T47D (cell line): Measurements from ENCODE around the gene A3GALT2.
A peak's percentile ranks its signal among the peaks of the same experiment; 100 is the strongest.

Experiments used
- DNase-seq, 2 experiments: peaks; one replicate each; pipeline versions ENCODE4 v3.0.0 to v3.0.0-alpha.2; 2011 to 2012; ENCODE audit warnings: low read depth in 1 of 2, low spot score in 1 of 2
- JUND ChIP-seq: IDR thresholded peaks from 2 replicates; pipeline ENCODE4 v1.6.1; 2012; ENCODE audit warnings: low read depth
- in situ Hi-C: cut with HindIII; loops from 2 replicates; pipeline ENCODE4 v1.10.0; 2016; ENCODE audit warnings: low sequenced_read_pairs, low pct_unique_long_range_greater_than_20kb

The A3GALT2 gene

DNA sequence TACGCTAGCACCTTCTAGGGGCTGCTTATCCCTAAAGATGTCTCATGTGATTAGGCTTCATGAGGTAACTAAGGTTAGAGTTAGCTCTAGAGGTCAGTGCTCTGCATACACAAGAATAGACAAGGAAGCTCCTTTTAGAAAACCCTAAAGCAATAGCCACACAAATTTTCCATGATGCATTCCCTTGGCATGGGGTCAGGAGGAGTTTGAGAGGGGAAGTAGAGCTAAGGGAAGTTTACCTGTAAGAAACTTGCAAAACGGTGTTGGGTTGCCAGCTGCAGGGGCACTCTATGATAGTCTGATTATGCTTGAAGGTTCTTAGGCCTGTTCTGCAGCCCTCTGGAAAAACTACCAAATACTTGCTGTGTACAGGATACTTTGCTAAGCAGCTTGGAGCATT, 39.0 kb upstream of the A3GALT2 start:
- in situ Hi-C loops = no loop called here
- peak in 1 of 2 experiments; percentile 23 for DNase-seq
- no peak for TF ChIP-seq JUND

DNA sequence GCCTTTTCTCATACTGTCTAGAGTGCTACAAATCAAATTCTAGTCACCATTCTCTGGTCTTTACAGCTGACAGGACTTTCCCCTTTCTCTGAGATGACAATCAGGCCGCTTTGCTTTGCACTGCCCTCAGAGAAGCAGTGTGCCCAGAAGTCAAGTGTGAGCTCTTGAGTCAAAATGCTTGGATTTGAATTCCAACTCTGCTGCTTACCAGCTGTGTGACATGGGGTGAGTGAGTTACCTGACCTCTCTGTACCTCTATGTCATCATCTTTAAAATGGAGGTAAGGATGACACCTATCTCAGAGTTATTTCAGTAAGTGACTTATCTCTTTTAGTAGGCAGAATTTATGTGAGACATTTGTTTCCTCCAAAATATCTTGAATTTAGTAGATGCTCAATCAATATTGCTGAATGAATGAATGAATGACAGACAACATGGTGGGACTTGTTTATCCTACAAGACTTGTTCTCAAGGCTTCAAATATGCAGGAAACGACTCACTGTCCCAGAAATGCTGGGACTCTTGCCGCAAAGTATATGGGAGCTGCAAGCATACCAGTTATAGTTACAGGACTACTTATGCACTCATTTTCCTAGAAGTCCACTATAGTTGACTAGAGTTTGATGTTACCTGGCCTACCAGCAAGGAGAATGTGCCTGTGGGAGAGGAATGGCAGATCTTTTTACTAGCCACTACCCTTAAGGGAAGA, 38.1 kb upstream of the A3GALT2 start:
- in situ Hi-C loops = no loop called here
- no peak for TF ChIP-seq JUND
- no peak for DNase-seq

DNA sequence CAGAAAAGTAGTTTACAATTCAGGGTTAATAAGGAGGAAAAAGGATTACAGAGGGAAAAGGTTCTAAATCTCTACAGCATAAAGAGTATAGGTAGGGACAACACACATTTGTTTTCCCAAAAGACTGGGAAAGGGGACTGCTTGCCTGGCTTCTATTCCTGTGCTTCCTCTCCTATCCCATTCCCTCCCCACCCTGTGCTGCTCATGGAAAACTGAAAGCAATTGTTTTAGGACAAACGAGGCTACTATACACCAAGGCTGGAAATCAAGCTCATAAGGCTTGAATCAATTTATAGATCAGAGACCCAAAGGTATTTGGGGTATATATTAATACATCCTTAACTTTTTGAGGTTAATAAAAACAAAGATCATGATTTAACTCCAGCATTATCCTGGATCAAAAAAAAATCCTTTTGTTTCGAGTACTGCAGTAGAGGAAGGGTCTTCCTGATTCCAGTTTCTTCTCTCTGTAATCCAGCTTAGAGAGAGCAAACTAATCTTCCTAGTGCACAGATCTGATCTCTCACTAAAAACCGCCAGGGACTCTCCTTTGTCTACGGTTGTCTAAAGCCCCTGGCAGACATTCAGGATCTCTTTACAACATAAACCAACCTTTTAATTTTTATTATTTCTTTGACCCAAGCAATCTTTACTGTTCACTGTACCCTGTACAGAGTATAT, 37.4 kb upstream of the A3GALT2 start:
- no peak for DNase-seq
- no peak for TF ChIP-seq JUND
- in situ Hi-C loops = no loop called here

DNA sequence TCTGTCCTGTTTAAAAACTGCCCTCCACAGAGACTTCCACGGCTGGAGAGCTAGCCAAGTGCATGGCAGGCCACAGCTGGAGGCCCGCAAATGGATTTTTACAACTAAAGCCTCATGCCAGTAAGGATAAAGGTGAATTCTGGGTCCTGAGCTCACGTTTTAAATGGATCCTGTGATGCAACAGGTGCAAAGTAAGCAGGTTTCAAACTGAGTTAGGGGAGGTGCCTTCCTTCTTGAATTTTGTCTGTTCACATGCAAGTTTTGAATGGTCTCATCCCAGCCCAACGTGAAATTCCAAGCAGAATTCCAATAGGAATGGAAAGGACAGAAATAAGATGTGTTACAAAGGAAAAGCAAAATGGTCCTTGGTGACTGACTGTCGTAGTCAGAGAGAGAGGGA, 36.2 kb upstream of the A3GALT2 start:
- no peak for DNase-seq
- TF ChIP-seq JUND = no peak
- in situ Hi-C loops = no loop called here

DNA sequence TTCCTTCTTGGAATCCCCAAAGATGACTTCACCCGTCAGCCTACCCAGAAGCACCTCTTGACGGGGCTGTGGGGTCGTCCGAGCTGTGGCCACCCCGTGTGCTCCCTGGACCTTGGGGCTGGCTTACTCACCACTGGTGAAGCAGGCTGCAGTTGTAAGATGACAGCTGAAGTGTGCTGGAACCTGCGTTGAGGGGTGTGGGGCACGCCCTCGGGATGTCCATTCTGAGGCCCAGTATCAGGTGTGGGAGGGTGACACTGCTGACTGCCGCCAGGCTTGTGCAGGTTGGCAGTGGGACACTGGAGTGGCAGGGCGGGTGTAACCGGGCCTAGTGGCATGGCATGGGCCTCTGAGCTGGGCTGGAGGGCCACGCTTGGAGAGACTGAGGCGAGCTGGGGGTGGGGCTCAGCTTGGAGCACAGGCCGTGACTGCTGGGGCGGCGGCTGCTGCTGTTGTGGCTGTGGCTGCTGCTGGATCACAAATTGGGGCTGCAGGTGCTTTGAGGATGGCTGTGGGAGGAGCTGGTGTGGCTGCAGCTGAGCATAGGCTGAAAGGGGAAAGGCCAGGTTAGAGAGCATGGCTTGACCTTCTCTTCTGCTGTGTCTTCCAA, 33.9 kb upstream of the A3GALT2 start:
- in situ Hi-C loops = no loop called here
- TF ChIP-seq JUND = no peak
- no peak for DNase-seq

DNA sequence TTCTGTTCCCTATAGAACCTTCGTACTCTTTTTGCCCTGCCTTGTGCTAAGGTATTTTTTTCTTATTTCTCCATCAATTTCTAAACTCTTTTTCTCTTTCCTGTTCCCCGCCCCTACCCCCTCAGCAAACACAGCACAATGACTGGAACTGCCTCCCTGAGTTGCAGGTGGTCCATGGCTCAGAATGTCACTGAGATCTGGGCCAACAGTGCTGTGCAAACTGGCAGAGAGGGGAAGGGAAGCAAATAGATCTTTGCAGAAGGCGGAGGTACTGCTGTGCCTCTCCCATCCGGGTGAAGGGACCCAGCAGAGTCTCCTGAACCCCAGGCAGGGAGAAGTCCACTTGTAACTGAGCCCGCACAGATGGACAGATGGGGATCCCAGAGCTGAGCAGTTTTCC, 32.6 kb upstream of the A3GALT2 start:
- in situ Hi-C loops = no loop called here
- DNase-seq = no peak
- TF ChIP-seq JUND = no peak

DNA sequence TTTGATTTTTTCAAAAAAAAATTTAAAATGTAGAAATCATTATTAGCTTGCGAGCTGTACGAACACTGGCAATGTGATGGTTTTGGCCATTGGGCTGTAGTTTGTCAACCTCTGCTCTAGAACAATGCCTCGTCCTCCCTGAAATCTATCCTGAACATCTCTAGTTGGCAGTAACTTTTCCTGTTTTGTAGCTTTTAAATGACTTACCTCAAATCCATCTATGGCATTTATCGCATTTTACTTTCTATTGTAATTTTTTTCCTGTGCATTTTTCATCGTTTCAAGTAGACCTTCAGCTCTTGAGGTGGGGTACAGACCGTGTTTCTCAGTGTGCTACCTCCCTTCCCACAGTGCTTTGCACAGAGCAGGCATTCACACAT, 30.4 kb upstream of the A3GALT2 start:
- no peak for TF ChIP-seq JUND
- in situ Hi-C loops = no loop called here
- peak in 1 of 2 experiments; percentile 16 for DNase-seq

DNA sequence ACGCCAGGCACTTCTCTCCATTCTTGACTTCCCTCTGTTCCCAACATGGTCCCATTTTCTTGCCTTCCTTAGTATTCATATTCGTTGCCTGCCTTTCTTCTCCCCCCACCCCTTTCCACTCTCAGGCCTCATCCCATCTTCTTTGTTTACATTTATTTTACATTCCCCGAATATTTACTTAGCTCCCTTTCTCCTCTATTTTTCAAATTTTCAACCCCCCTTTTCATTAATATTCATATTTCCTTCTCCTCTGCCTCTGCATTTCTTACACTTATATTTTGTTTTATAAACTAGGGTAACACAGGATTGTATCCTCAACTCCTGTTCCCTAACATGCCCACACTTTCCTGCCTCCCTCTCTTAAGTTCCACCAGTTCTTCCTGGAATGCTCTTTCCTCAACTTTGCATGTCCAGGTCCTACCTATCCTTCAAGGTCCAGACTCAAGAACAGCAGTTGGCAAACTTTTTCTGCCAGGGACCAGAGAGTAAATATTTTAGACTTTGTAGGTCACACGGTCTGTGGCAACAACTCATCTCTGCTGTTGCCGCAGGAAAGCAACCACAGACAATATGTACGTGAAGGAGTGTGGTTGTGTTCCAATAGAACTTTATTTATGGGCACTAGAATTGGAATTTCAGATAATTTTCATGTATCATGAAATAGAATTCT, 29.8 kb upstream of the A3GALT2 start:
- in situ Hi-C loops = no loop called here
- DNase-seq = peak in 1 of 2 experiments; percentile 4
- TF ChIP-seq JUND = no peak

DNA sequence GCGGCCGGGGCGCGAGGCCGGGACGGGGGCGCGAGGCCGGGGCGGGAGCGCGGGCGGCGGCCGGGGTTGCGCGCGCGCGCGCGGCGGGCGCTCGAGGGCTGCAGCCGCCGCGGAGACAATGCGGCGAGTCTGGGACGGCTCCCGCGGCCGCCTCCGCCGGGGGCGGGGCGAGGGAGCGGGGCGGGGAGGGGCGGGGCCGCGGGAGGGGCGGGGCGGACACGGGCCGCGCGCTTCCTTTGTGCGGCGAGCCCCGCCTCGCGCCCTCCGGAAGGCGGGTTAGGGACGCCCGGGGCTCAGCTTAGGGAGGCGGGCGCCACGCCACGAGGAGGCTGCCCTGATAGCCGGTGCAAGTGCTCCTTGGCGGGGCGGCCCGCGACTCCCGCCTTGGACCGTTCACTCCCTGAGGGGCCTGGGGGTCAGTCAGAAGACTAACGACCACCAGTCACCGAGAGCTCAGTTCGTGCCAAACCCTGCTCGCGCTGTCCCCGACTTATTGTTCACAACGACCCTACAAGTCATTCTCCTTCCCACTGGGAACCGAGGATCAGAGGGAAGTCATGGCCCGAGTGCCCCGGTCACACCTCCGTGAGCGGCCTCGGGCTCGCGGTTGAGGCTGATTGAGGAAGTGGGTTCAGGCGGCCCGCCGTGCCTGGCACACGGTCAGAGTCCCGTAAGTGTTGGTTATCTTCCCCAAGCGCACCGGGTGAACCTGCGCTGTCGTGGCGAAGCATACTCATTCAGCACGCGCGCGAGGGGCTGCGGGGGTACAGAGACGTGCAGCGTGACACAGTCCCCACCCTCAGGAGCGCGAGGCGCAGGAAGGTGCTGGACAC, 29.1 kb upstream of the A3GALT2 start:
- peak; percentile 83 for DNase-seq
- in situ Hi-C loops = no loop called here
- TF ChIP-seq JUND = no peak

DNA sequence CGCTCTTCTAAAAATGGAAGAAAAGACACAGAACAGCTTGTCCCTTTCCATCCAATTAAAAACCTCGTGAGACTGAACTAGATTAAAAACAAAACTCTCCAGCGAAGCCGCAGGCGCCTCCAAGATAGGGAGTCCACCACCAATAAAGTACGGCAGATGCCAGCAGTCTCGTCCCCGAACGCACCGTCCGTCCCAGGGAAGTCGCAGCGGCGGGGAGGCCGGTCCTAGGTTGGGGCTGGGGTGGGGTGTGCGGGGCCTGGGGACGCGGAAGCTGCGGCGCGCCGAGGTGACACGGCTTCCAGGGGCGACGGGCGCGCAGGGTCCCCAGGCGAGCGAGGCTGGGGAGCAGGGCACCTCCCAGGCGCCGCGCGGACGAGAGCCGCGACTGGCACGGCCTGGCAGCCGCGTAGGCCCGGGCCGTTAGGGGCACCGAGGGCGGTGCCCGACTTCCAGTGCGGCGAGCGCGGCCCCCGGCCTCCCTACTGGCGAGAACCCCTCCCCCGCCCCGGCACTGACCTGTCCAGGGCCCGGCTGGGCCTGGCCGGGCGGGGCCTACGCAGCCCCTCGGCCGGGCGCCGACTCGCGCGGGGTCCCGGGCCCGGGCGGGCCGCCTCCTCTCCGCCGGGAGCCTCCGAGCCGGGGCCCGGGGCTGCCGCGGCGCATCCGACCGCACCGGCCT, 28.3 kb upstream of the A3GALT2 start:
- peak; percentile 11 to 26 for DNase-seq
- in situ Hi-C loops = no loop called here
- TF ChIP-seq JUND = no peak

DNA sequence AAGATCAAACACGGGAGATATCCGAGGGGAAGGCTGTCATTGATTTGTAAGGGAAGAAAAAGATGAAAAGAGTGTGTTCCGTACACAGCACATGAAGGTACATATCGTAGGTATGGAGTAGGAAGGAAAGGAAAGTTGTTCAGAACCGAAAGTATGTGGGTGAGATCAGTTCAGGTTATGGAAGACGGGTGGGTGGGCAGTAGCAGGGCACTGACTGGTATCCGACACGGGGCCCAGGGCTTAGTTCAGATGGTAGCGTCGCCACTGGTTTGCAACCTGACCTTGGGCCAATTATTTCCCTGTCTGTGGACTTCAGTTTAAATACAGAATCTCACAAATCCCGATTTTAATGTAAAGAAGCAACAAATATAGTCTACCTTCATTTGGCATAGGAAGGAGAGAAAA, 27.8 kb upstream of the A3GALT2 start:
- DNase-seq = no peak
- in situ Hi-C loops = no loop called here
- no peak for TF ChIP-seq JUND

DNA sequence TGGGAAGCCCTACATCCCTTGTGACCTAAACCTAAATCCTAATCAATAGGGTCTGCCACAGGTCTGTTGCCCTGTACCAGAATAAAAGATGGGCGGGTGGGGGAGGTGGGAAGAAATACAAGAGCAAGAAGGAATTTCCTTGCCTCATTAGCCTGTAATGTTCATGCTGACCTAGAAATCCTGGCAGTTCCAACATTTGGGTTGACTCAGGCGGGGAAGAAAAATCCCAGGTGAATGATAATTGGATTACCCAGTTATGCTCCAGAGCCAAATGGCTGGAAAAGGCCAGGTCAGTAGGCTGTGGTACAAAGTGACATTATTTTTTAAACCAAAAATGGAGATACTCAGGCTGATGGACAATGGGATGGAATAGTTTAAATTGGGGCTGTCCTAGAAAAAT, 27.3 kb upstream of the A3GALT2 start:
- in situ Hi-C loops = no loop called here
- no peak for TF ChIP-seq JUND
- no peak for DNase-seq
